HEK293 (cell line): ENCODE data around the gene BLMH.

Source experiments
- YY1 ChIP-seq: fragments of 450-650 bp; formaldehyde crosslinking; IDR thresholded peaks from 2 replicates; pipeline ENCODE4 v1.5.1; 2018; ENCODE audit warnings: missing biosample characterization, missing genetic modification characterization
- ZBTB48 ChIP-seq: fragments of 450-650 bp; formaldehyde crosslinking; IDR thresholded peaks from 2 replicates; pipeline ENCODE4 v1.5.1; 2016; ENCODE audit warnings: missing biosample characterization, missing genetic modification characterization
- ZFP37 ChIP-seq: fragments of 450-650 bp; formaldehyde crosslinking; IDR thresholded peaks from 2 replicates; pipeline ENCODE4 v1.5.1; 2016; ENCODE audit warnings: missing biosample characterization, missing genetic modification characterization
- ZNF239 ChIP-seq: fragments of 450-650 bp; formaldehyde crosslinking; IDR thresholded peaks from 2 replicates; pipeline ENCODE4 v1.5.1; 2016; ENCODE audit warnings: missing biosample characterization, missing genetic modification characterization
- ZSCAN16 ChIP-seq: fragments of 450-650 bp; formaldehyde crosslinking; IDR thresholded peaks from 2 replicates; pipeline ENCODE4 v1.5.1; 2016; ENCODE audit warnings: missing biosample characterization, missing genetic modification characterization
- TF ChIP-seq, protein P1 (sequence below): fragments of 450-650 bp; formaldehyde crosslinking; IDR thresholded peaks from 2 replicates; pipeline ENCODE4 v1.5.1; 2016; ENCODE audit warnings: missing biosample characterization, missing genetic modification characterization, borderline replicate concordance
- TF ChIP-seq, protein P2 (sequence below): fragments of 450-650 bp; formaldehyde crosslinking; IDR thresholded peaks from 2 replicates; pipeline ENCODE4 v1.5.1; 2016; ENCODE audit warnings: missing biosample characterization, missing genetic modification characterization
- TF ChIP-seq, protein P3 (sequence below): fragments of 450-650 bp; formaldehyde crosslinking; IDR thresholded peaks from 2 replicates; pipeline ENCODE4 v1.5.1; 2016; ENCODE audit warnings: missing biosample characterization, missing genetic modification characterization

DNA sequence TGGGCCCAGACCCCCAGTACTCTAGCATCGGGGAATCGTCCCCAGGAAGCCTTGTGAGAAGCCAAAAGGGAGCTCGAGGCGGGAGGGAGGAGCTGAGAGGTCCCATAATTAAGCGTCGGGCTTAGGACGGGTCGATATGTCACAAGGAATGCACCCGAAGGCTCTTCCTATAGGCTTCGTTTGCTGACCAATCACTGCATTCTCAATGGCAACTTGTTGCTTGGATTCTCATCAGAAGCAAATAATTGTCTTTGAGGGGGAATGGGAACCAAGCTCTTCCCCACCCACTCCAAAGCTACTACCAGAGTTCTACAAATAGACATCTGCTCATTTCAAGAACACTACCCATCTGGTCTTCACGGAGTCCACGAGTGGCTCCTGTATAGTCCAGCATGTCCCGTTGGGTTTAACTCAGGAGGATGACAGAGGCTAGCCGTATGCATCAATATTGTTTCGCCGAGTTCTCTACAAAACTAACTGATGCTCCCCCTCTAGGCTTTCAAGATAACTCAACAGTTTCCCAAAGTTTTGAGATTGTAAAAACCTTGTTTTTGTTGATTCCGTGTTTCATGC lies 628 bp upstream of the BLMH start:
- TF ChIP-seq ZBTB48 (tag by site-specific recombination), result no peak
- TF ChIP-seq, protein P1, sequence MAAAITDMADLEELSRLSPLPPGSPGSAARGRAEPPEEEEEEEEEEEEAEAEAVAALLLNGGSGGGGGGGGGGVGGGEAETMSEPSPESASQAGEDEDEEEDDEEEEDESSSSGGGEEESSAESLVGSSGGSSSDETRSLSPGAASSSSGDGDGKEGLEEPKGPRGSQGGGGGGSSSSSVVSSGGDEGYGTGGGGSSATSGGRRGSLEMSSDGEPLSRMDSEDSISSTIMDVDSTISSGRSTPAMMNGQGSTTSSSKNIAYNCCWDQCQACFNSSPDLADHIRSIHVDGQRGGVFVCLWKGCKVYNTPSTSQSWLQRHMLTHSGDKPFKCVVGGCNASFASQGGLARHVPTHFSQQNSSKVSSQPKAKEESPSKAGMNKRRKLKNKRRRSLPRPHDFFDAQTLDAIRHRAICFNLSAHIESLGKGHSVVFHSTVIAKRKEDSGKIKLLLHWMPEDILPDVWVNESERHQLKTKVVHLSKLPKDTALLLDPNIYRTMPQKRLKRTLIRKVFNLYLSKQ (tag by site-specific recombination), result no peak
- no peak for TF ChIP-seq YY1
- TF ChIP-seq, protein P2, sequence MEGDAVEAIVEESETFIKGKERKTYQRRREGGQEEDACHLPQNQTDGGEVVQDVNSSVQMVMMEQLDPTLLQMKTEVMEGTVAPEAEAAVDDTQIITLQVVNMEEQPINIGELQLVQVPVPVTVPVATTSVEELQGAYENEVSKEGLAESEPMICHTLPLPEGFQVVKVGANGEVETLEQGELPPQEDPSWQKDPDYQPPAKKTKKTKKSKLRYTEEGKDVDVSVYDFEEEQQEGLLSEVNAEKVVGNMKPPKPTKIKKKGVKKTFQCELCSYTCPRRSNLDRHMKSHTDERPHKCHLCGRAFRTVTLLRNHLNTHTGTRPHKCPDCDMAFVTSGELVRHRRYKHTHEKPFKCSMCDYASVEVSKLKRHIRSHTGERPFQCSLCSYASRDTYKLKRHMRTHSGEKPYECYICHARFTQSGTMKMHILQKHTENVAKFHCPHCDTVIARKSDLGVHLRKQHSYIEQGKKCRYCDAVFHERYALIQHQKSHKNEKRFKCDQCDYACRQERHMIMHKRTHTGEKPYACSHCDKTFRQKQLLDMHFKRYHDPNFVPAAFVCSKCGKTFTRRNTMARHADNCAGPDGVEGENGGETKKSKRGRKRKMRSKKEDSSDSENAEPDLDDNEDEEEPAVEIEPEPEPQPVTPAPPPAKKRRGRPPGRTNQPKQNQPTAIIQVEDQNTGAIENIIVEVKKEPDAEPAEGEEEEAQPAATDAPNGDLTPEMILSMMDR (tag by site-specific recombination), result no peak
- TF ChIP-seq, protein P3, sequence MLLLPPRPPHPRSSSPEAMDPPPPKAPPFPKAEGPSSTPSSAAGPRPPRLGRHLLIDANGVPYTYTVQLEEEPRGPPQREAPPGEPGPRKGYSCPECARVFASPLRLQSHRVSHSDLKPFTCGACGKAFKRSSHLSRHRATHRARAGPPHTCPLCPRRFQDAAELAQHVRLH (tag by site-specific recombination), result no peak
- TF ChIP-seq ZNF239 (tag by site-specific recombination), result no peak
- TF ChIP-seq ZFP37 (tag by site-specific recombination), result no peak
- TF ChIP-seq ZSCAN16 (tag by site-specific recombination), result no peak
